T-helper 22 cell (primary cell): ENCODE data around the gene ERICH4.
"Not testable (repeated sequence)": the region's sequence is repeated elsewhere in the genome, so short reads cannot be mapped to it uniquely, and the experiment has no call there.

Experiments
- DNase-seq: peaks from one replicate; pipeline ENCODE4 v3.0.0-alpha.2; 2020; ENCODE audit warnings: low read depth

The ERICH4 gene

DNA sequence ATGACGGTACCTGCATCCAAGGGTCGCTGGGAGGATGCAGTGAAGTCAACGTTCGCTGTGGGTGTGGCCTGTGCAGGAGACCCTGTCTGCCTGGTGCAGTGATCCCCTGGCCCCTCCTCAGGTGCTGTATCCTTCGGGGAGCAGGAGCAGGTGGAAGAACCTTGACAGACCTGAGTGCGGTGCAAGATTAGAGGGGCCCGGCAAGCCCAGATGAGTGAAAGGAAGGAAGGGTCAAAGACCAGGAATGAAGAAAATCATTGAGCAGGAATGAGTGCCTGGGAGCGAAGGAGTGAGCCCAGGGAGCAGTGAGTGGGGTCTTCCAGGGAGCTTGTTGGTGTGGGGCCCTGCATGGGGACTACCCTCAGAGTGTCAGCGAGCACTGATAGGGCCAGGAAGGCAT is 28.5 kb upstream of the ERICH4 start:
- DNase-seq = no peak

DNA sequence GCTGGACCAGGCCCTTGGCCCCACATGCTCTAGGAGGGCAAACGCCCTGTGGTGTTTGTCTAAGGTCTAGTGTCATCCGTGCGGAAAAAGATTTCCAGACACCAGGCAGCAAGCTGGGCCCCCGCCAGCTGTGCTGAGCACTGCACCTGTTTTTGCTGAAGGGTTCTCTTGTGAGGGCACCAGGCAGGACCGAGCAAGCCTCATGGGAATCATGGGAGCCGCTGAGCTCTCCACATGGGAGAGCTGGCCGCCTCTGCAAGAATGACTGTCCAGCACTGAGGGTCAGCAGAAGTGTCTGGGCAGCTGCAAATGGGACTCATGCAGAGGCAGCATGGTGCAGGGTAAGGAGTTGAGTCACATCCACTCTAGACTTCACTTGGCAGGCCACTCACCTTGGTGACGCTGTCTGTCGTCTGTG is 27.8 kb upstream of the ERICH4 start:
- DNase-seq = no peak

DNA sequence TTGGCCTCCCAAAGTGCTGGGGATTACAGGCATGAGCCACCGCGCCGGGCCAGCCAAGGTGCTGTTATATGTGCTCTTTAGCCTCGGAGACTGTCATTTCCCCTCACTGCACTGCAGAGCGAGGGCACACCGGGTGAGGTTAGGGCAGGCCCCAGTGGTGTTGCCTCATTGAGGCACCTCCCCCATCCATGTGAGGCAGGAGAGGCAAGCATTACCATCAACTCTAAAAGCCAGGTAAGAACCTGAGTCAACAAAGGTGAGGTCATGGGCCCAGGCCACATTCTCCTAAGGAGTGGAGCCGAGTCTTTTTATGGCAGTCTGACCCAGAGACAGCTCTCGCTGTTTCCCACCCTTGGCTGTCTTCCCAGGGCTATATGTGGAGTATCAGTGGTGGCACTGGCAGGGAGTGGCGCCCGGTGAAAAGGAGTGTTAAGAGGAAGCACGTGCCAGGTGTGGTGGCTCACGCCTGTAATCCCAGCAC is 26.7 kb upstream of the ERICH4 start:
- DNase-seq = no peak

DNA sequence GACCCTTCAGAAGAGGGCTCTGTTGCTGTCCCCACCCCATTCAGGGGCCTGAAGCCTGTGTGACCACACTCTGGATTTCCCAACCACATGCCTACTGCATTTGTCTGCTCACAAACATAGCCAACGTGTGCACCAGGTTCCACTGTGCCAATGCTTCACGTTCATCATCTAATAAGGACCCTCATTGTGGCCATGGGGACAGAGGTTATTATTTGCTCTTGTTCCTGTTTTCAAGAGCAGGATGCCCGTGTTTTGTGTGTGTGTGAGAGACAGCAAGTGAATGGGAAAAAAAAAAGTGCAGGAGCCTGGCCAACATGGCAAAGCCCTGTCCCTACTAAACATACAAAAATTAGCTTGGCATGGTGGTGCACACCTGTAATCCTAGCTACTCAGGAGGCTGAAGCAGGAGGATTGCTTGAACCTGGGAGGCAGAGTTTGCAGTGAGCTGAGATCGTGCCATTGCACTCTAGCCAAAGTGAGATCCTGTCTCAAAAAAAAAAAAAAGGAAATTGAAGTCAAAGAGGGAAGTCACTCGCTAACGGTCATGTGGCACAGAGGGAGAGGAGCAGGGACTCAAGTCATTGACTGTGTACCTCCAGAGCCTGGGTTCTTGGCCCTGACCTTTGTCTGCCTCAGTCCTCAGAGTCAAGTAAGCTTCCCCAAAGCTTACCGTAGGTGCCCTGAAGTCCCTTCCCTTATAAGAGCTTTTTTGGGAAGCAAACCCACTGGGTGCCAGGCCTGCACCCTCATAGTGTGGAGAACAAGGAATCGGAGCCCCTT is 22.7 kb upstream of the ERICH4 start:
- no peak for DNase-seq

DNA sequence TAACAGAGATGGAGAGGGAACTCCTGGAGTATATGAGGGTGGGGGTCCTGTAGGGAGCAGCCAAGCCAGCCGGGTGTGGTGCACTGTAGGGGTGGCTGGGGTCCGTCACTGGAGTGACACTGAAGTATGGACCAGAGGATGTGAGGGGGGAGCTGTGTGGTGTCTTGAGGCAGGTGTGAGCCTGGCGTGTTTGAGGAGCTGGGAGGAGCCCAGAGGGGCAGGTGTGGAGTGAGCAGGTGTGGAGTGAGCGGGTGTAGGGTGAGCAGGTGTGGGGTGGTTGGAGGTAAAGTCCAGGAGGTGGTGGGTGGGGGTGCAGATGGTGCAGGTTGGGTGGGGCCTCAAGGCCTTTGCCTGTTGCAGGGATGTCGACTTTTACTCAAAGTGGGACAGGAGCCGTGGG is 21.6 kb upstream of the ERICH4 start:
- DNase-seq = no peak

DNA sequence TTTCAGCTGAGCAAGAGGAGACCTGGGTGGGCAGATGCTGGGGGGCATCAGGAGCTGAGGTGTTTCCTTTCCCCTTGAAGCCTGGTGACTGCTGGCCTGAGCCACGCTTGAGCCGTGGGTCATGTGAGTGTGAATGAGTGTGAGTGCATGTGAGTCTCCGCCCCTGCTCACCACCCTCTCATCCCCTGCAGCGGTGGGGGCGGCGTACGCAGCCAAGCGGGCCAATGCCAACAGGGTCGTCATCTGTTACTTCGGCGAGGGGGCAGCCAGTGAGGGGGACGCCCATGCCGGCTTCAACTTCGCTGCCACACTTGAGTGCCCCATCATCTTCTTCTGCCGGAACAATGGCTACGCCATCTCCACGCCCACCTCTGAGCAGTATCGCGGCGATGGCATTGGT is 21.0 kb upstream of the ERICH4 start:
- no peak for DNase-seq

DNA sequence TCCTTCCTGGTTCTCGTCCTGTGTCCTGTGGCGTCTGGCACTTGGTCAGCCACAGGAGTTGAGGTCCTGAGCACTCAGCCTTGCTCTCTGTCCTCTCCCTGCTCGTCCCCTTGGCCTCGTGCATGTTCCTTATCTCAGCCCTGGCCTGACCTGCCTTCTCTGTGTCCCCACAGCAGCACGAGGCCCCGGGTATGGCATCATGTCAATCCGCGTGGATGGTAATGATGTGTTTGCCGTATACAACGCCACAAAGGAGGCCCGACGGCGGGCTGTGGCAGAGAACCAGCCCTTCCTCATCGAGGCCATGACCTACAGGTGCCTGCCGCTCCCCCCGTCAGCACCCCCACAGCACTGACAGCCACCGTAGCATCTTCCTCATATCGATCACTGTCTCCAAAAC is 20.5 kb upstream of the ERICH4 start:
- DNase-seq = no peak

DNA sequence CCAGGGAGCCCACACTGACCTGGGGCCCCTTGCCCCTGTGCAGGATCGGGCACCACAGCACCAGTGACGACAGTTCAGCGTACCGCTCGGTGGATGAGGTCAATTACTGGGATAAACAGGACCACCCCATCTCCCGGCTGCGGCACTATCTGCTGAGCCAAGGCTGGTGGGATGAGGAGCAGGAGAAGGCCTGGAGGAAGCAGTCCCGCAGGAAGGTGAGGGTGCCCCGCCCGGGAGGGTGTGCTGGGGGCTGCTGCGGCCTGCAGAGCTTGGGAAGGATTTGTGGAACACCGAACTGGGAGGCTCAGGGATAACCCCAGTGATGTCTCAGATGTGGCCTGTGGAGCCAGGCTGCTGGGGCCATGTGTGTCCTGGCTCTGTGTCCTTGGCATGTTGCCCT is 20.0 kb upstream of the ERICH4 start:
- no peak for DNase-seq

DNA sequence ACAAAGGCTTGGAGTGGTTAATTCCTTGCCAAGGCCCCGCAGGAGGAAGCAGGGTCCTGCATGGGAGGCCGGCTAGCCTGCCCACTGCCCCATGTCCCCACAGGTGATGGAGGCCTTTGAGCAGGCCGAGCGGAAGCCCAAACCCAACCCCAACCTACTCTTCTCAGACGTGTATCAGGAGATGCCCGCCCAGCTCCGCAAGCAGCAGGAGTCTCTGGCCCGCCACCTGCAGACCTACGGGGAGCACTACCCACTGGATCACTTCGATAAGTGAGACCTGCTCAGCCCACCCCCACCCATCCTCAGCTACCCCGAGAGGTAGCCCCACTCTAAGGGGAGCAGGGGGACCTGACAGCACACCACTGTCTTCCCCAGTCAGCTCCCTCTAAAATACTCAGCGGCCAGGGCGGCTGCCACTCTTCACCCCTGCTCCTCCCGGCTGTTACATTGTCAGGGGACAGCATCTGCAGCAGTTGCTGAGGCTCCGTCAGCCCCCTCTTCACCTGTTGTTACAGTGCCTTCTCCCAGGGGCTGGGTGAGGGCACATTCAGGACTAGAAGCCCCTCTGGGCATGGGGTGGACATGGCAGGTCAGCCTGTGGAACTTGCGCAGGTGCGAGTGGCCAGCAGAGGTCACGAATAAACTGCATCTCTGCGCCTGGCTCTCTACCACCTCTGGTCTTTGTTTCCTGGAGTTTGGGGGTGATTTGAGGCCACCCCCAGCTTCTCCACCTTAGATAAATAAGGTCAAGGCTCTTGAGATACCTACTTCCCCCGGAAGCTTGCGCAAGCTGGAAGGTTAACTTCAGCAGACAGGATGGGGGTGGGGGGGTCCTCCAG is 18.4 kb upstream of the ERICH4 start:
- no peak for DNase-seq

DNA sequence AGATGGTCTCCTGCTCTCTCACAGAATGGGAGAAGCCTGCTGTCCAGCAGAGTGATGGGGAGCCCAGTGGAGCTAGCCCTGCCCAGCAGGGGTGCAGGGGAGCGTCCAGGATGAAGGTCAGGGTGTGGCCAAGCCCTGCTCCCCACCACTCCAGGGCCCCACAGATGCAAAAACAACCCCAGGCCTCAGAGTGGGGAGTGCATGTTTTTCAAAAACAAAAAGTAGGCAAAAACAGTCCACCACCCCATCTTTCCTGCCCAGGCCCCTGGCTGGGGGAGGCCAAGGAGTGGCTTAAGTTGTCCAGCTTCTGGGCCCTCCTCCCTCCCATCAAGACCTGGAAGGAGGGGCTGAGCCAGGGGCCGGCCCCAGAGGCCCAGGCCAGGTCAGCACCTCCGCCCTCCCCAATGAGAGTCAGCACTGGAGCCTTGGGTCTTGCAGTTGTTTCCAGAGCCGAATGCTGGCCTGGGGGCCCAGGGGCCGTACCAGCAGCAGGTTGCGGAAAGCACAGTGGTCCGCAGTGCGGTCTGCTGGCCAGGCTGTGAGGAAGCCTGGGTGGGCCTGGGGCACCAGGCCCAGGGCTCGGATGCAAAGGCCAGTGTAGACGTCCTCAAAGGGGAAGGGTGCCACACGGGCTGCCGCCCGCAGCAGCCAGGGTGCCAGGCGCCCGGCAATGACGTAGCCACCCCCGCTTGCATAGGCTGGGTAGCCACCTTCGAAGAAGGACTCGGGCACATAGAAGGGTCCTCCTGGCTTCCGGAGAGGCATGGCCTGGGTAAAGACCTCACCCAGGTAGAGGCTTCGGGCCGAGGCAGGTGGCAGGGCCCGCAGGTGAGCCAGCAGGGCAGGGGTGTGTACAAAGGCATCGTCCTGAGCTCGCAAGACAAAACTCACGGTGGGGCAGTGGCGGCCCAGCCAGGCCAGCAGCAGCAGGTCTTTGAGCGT is 17.5 kb upstream of the ERICH4 start:
- DNase-seq = no peak

DNA sequence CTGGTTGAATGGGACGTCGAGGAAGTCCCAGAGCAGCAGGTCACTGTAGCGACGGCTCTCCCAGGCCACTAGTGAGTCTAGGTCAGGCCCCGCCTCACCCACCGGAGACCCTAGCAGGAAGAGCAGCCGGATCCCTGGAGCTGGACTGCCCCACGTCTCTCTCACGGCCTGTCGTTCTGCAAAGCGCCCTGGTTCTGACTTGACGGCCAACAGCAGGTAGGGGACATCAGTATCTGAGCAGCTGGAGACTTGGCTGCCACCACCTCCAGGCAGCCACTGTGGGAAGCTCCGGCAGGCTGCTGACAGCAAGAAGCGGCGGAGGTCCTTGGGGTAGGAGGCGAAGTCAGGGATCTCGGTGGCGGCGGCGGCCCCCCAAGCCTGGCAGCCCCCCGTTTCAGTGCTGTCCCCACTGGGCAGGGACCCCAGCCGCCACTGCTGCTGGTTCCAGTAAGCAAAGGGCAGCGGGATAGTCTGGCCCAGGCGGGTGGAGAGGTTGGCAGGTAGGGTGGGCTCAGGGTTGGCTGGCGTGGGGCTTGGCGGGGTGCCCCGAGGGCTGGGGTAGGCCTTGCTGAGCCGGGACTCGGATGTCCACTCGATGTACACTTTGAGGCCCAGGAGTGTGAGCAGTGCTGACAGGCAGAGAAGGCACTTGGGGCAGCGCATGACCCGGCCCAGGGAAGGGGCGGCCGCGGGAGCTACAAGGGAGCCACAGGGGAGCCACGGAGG is 16.7 kb upstream of the ERICH4 start:
- no peak for DNase-seq

DNA sequence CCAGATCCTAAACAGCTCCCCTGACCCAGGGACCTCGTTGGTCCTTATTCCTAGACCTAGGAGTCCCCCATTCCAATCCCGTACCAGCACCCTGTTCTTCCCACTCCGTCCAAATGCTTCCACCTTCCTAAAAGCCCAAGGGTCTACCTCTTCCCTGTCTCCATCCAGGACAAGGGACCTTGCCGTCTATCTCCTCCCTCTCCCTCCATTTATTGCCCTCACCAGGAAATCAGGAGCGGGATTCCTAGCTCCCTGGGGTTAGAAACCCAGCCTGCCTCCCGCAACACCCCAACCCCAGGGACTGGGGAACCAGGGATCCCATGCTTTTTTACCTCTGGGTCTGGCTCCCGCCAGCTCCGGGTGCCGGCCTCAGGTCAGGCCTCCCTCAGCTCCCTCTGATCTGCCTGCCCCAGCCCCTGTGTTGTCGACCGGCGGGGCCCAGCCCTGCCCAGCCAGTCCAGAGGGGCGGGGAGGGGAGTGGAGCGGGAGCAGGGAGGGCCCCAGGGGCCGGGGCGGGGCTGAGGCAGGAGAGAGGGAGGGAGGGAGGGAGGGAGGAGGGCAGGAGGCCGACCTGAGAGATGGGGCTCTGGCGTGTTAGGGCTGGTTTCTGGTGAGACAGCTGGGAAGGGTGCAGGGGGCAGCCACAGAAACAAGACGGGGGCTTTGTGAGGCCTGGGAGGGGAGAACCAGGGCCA is 15.9 kb upstream of the ERICH4 start, which contains the start of gene B3GNT8:
Gene B3GNT8, minus strand, starts transcription at position 423 of the 695 bp plus-strand sequence. CDS start 596 bp downstream, outside the sequence.
- DNase-seq = no peak

DNA sequence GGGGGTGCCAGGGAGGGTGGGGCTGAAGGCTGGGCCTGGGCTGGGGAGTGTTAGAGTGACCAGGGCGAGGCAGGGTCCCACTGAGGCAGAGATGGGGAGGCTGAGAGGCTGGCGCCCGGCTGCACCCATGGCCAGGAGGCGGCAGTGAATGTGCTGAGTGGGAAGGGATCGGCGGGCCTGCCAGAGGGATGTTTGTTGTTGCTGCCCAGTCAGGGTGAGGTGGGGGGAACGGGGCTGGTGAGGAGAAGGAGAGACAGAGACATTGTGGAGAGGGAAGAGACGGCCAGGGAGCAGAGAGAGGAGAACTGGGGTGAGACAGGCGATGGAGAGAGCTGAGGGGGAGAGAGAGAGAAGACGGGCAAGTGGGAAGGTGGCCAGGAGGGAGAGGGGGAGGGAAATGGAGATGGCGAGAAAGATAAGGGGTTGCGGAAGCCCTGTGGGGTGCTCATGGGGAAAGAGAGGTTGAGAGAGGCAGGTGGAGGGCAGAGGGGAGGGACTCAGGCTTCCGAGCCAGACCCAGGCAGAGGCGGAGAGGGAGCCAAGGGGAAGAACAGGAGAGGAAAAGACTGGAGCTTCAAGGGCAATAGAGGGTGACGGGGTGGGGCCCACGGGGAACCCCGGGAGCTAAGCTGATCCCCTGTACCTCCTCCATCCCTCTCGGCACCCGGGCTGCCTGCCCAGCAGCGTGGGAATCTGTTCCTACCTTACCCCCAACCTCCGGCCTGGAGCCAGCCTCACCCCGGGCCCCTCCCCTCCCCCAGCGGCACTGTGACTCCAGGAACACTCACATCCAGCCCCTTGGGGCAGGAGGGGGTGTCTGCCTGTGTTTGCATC is 15.1 kb upstream of the ERICH4 start:
- peak; percentile 29 for DNase-seq

DNA sequence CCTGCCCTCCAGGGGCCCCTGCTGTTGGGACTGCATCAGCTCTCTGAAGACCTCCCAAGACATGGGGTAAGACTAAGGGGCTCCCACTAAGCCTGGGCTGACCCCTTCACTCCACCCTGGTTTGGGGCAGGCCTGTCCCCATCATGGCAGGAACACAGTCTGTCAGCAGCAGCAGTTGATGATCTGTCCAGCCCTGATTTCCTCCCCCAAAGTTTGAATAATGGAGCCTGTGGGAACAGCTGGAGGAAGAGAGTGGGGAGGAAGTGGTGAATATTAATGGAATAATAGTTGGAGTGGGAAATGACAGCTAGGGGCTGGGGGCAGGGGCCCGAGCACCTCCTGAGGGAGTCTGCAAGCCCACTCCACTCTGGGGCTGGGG is 14.5 kb upstream of the ERICH4 start:
- DNase-seq = no peak

DNA sequence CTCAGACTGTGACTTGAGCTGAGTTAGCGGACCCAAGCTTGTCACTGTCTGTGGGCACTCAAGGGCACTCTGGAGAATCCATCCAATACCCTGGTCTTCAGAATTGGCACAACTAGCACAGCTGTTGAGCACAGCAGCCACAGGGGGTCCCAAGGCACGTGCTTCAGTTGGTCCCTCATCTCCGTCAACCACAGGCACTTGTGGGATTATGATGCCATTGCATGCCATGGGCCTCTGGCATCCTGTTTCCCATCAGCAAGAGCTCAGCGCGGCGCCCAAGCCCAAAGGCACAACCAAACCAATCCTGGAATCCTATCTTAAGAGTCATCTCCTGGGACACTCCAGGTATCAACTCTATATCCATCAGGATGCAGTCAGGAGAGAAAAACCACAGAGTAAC is 12.0 kb upstream of the ERICH4 start:
- DNase-seq = no peak

DNA sequence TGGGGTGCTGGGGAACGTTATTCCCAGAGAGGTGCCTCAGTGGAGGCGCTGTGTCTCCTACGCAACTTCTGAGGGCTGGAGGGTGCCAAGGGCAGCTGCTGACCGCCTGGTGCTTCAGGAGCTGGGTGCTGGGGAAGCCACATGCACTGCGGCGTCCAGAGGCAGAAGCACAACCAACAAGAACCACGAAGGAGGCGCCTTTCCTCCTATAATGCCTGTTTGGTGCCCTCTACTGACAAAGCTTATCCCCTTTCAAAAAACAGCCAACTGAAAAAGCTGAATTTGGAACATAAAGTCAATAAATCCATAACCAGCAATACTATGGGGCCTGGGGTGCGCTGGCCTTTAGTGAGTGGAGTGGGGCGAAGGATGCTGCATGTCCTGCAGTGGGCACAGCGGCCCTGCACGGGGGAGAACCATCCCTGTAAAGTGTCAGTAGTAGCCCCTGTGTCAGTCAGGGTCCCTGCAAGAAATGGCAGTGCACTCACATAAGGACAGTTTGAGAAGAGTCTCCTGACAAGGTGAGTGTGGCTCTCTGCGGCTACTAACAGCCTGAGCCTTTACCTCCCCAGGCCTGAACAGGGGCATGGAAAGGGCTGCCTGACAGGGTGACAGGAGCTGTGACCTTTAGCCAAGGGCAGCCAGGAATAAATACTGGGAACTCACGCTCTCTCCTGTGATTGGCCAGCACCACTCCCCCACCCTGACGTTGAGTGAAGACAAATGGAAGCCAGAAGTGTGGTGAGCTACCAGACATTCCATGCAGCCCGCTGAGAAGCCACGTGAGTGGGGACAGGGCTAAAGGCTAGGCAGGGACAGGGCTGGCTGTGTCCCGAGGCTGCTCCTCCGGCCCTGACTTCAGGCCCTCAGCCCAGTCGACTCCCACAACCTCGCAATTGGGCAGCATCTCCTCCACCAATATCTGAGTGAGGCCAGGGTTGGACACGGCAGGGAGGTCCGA is 11.2 kb upstream of the ERICH4 start:
- DNase-seq = no peak

DNA sequence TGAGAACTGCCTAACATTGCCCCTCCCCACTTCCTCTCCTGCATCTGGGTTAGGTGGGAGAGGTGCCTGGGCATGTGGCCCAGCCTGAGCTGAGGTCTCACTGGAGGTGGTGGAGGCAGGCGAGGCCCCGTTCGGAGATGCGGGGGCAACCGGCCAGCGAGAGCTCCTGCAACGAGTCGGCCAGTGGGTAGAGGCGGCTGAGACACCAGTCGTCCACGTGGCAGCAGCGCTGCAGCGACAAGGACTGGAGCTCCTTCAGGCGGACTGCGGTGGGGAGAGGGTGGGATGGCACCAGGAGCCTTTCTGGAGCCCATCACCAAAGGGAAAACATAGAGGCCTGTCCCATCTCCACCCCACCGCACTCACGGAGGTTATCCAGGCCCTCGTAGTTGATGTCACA is 9.8 kb upstream of the ERICH4 start:
- DNase-seq = no peak

DNA sequence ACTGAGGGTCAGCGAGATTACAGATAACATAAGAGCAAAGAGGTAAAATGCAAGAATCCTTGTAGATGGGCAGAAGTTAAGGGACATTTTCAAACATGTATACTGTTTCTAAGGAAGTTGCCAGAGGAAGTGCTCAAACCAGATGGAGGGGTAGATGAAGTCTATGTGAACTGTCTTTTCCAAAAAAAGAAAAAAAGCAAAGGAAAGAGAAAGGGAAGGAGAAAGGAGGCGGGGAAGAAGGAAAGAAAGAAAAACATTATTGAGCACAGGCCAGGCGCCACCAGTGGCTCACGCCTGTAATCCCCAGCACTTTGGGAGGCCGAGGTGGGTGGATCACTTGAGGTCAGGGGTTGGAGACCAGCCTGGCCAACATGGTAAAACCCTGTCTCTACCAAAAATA is 8.5 kb upstream of the ERICH4 start:
- no peak for DNase-seq

DNA sequence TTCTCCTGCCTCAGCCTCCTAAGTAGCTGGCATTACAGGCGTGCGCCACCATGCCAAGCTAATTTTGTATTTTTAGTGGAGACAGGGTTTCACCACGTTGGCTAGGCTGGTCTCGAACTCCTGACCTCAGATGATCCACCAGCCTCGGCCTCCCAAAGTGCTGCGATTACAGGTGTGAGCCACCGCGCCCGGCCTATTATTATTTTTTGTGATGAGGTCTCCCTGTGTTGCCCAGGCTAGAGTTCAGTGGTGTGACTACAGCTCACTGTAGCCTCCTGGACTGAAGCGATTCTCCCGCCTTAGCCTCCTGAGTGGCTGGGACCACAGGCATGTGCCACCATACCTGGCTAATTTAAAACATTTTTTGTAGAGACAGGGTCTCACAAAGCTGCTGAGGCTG is 7.6 kb upstream of the ERICH4 start:
- DNase-seq = not testable (repeated sequence)
